RPMI8226 (cell line): Measurements from ENCODE around the gene IWS1.
A peak's percentile ranks its signal among the peaks of the same experiment; 100 is the strongest.

Experiments used
- DNase-seq: peaks from one replicate; pipeline ENCODE4 v3.0.0-alpha.2; 2015

IWS1 gene

DNA sequence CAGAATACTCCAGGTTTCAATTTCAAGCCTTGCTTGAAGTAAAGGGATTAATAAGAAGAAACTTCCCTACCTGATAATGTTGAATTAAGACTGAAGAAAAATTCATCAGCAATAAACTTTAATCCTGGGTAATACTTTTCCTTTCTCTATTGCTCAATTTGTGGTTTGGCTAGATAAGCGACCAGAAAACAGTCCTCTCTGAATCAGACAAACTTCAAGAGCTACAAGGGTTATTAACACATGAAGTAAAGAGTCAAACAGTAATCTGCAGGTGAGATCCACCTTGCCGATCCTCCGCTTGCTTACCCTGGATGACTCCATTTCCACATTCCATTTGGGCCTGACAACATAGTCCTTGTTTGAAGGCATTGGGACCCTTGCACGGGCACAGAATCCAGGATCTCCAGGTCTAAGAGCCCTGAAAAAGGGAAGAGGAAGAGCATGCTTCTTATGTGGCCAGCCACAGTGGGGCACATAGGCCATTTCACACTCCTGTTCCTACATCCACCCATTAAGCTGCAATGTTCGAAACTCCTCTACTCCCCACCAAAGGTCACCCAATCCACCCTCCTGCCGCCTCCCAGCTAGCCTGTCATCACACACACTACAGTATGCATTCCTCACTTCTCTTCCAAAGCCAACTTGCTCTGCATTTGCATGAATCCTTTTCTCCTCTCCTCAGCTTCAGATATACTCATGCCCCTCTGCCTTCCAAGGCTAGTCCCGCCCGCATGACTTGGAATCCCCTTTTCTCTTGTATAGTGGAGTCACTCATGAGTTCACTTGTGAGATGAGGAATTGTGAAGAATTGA is 39.8 kb downstream of the IWS1 start:
- no peak for DNase-seq

DNA sequence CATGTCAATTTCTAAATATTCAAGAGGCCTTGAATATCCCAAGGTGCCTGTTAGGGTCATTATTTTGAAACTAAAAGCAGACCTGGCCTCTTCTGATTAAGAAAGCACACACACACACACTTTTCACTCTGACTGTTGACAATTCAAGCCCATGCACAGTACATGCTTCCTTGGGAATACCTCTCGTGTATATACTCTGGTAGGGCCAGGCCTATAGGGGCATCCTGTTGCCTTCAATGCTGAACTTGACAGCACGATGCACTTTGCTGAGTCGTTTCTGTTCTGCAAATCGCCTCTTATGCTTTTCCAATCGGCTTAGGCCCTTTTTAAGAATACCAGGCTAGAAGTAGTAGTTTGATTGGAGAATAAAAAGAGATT is 40.6 kb downstream of the IWS1 start:
- DNase-seq = no peak

DNA sequence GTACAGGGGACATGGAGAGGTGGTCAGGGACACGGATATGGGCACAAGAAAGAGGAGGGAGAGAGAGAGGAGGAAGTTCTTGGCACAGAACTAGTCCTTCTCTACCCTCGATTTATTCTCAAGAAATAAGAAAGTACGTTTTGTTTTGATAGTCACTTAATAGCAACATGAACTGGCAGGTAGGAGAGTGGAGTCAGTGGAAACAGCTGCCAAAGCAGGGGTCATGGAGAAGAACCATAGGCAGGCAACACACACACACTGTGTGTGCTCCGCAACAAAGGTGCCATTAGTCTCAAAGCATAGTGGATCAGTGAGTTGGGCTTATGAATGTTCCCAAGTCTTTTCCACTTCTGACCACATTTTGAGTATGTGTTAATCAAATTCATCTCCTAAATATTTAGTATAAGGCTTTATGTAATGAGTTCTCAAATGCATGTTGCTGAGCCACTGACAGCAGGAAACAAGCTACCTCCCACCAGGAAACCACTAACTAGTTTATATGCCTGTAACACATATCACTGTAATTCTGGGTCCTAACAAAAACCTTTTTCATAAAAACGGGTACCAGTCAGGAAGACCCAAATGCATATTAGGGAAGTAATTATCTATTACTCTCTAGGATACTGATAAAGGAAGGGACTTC is 41.1 kb downstream of the IWS1 start:
- DNase-seq = no peak

DNA sequence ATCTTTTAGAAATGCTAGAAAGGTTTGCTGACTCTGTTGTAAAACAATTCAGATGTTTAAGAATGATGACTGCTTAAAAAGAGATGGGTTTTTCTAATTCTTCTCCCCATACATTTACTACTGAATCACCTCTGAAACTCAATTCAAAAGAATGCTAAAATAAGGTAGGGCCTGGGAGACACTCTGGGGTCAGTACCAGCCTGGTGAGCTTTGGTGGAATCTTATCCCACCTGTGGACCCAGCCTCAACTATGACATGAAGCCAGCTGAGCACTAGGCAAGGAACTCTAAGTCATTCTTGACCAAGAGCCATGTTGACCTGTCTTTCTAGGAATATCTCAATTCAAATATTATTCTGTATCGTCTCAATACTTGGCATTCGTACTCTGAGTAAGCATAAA is 44.3 kb downstream of the IWS1 start:
- DNase-seq = no peak

DNA sequence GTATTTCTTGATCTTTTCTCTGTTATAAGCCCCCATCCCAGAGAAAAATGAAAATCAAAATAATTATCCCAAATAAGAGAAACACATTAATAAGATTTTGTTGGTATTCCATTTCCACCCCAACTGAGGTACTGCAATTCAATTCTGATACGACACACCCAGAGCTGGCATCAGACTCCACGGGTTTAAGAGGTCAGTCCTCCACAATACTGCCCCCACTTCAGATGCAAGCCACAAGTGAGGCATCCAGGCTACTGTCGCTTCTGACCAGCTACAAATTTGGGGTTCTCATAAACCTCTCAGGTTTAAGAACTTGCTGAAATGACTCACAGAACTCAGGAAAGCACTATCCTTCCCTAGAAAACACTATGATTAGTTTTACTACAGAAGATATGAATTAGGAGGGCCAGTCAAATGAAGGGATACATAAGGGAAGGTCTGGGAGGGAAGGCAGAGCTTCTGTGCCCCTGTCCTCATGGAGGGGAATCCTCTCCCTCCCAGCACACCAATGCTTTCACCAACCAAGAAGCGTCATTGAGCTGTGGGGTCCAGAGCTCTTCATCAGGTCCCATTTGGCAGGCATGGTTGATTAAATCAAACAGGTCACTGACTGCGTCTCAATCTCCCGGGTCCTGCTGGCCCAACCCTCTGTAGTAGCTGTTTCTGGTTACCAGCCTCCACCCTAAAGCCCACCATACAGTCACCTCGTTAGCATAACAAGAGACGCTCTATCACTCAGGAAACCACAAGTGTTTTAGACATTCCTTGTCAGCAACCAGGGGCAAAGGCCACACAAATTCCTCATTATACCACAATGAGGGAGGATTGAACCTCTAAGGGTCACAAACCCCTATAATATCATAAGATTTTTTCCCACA is 46.2 kb downstream of the IWS1 start:
- no peak for DNase-seq

DNA sequence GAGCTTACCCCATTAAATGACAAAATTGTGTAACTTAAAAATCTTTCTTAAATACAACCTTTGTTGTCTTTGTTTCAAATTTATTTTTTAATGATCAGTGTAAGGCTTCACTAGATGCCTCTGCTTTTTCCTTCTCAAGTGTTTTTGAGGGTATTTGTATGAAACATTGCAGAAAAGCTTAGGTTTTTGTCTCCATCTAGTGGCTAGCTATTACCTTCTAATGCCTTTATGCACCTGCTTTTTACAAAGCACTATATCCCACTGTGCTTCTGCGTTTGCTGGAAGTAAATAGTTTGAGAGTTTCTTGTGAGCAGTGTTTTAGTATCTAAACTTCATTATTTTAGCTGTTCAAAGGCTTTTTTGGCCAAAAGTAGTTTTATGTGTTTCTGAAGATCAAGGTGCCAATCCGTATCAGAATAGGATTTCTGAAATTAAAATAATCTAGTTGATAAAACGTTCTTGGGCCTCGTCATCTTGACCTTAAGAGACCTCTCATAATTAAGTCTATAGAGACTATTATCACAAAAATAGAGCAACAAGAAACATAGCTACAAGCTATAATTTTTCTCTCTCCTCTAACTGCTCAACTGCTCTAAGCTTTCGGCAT is 47.0 kb downstream of the IWS1 start:
- peak; percentile 58 for DNase-seq

DNA sequence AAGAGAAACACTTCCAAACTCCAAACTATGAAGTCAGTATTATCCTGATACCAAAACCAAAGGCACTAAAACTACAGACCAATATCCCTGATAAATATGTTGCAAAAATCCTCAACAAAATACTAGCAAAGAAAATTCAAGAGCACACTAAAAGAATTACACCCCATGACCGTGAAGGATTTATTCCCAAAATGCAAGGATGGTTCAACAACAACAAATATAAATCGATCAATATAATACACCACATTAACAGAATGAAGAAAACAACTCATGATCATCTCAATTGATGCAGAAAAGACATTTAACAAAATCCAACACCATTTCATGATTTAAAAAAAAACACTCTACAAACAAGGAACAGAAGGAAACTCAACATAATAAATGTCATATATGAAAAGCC is 50.5 kb downstream of the IWS1 start:
- no peak for DNase-seq

DNA sequence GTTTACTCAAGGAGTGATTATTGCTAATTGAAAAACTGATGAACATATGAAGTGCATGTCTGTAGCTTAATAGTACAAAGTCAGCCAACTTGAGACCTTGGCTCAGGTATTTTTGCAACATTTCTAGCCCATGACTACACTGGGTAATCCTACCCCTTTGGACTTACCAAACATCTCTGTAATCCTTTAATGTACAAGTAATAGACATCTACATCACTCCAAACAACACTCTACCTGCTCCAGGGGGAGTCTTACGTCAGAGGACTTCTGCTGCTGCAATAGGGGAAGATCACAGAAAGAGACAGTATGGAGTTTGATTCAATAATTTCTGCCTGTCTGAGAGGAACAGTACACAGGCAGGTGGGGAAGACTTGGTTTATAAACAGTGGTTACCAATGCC is 54.0 kb downstream of the IWS1 start:
- DNase-seq = no peak

DNA sequence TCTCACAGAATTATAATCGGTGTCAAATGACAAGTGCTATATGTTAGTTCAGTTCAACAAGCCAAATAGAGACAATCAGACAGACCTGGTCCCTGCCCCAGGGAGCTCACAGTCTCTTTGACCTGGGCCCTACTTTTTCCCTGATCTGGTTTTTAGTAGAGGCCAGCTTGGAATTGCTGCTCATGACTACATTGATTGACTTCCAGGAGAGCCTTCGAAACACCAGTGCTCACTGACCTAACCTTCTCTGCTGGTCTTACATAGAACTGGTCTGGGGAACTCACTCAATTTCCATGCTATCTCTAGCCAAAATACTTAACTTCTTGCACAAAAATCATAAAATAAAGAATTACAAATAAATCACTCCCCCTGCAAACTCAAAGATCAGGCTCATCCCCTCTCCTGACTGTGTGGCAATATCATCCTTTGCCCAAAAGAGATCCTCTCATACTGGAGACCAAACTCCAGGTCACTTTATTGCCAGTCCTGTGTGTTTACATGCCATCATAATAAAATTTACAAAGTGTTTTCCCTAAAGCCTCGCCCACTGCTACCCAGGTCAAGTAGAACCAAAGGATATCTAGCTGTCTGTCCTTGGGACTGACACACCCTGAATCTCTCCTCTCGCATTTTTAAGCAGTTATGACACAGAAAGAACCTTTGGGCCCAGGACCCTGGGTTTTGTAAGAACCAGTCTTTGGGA is 54.9 kb downstream of the IWS1 start:
- DNase-seq = no peak

DNA sequence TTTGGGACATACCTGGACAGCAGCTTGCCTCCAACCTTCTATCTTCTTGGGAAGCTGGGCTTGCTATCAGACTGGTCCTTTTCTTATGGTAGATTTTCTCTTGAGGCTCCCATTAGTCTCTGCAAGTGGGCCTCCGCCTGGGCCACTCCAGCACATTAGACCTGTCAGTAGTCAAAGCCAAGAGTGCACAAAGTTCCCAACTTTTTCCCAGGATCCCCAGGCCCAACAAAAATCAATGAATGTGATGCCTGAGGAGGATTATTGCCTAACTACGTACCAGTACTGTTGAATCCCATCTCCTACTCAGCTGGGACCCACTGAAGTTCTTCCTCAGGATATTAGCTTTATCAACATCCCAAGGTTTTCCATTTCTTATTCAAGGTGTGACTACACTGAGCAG is 56.3 kb downstream of the IWS1 start:
- no peak for DNase-seq

DNA sequence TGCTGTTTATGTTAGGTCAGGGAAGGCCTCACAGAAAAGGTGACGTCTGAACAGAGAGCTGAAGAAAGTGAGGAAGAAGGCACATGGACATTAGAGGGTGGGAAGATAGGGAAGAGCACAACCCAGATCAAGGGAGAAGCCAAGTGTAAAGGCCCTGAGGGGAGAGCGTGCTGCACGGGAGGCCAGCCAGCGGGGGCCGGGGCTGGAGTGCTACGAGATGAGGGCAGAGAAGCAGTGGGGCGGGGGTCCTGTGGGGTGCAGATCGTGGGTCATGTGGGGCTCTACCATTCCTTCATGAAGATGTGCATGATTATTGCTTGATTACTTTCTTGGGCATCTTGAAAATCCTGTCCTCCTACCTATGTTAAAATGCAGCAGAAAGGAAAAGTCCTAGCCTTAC is 57.2 kb downstream of the IWS1 start:
- no peak for DNase-seq

DNA sequence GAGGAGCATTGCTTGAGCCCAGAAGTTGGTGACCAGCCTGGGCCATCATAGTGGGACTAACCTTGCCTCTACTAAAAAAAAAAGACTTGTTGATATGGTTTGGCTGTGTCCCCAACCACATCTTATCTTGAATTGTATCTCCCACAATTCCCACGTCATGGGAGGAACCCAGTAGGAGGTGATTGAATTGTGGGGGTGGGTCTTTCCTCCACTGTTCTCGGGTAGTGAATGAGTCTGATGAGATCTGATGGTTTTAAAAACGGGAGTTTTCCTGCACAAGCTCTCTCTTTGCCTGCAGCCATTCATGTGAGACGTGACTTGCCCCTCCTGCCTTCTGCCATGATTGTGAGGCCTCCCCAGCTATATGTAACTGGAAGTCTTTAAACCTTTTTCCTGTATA is 61.0 kb downstream of the IWS1 start:
- no peak for DNase-seq

DNA sequence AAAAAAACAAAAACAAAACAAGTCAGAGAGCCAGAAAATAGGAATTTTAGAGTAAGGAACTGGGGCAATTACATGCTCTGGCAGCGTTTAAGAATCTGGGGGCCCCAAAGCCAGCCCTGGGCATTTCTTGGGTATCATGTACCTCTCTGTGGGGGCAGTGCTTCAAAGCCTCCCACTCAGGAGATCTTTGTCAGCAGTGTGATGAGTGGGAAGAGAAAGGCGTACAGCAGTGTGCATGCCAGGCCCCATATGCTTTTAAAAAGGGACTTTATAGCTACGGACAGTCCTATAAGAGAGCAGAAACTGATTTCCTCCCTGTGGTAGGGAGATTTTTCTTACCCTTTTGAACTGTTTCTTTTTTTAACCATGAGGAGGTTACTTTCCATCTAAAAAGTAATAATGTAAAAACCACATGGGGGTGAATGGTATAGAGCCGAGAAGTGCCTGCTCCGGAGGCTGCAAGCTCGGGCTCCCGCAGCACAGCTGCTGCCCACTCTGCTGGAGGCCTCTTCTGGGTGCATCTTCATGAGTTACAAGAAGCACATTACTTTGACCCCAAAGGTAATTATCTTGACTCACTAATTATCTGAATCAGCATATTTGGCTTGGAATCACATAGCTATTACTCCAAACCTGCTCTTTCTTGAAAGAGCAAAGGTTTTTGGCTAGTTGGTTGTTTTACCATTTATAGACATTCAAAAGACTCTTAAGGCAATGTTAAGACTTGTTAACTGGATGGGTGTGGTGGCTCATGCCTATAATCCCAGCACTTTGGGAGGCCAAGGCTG is 61.6 kb downstream of the IWS1 start:
- DNase-seq = no peak

DNA sequence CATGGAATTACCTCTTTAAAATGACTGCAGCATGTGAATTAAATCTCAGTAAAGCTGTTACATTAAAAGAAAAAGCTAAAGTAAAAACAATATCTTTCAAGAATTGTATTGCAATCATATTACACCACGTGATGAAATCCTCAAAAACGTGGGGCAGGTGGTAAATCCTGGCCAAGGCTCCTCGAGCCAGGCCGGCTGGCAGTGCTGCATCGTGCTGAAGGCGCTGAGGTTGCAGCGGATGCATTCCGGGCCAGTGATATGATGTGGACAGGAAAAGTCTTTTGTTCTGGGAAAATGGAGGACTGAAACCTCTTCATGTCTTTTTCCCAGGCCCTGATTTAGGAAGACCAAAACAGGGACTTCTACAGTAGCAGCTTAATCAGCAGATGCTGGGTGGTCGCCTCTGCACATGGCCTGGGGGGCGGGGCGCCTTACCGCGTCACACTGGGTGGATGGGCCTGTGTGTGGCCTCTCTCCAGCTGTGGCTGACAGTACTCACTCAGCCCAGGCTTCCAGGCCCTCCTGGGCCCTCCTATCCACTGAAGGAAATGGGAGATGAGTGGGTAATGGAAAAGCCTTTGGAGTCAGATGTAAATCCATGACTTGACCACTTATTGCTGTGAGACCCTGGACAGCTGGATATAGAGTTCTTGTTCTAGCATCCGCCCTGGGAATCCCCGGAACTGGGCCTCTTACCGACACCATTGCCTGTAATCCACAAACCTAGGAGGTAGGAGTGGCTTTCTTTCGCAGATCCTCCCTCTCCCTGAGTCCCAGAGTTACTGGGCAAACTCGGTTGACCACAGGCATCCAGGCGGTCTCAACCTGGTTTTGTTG is 62.9 kb downstream of the IWS1 start:
- DNase-seq = no peak

DNA sequence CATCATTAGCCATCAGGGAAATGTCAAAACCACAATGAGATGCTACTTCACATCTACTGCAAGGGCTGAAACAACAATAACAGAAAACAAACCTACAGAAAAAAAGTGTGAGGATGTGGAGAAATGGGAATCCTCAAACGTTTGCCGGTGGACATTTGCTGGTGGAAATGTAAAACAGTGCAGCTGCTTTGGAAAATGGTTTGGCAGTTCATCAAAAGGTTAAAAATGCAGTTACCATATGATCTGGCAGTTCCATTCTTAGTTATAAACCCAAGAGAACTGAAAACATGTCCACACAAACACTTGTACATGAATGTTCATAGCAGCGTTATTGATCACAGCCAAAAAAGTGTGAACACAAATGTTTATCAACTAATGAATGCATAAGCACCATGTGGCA is 63.8 kb downstream of the IWS1 start:
- no peak for DNase-seq

DNA sequence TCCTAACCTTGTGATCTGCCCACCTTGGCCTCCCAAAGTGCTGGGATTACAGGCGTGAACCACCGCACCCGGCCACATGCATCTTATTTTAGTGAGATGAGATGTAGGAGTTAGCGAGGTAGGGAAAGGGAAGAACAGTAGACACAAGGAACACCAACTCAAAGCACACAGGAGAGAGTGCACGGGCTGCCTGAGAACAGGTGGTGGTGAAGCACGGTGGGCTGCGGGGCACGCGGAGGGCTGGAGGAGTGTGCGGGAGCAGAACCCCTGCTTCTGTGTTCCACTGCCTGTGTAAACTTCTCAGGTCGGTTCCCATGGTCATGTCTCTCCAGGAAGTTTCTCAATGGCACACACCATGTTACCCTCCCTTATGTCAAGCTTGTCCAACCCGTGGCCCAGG is 69.3 kb downstream of the IWS1 start:
- DNase-seq = no peak

DNA sequence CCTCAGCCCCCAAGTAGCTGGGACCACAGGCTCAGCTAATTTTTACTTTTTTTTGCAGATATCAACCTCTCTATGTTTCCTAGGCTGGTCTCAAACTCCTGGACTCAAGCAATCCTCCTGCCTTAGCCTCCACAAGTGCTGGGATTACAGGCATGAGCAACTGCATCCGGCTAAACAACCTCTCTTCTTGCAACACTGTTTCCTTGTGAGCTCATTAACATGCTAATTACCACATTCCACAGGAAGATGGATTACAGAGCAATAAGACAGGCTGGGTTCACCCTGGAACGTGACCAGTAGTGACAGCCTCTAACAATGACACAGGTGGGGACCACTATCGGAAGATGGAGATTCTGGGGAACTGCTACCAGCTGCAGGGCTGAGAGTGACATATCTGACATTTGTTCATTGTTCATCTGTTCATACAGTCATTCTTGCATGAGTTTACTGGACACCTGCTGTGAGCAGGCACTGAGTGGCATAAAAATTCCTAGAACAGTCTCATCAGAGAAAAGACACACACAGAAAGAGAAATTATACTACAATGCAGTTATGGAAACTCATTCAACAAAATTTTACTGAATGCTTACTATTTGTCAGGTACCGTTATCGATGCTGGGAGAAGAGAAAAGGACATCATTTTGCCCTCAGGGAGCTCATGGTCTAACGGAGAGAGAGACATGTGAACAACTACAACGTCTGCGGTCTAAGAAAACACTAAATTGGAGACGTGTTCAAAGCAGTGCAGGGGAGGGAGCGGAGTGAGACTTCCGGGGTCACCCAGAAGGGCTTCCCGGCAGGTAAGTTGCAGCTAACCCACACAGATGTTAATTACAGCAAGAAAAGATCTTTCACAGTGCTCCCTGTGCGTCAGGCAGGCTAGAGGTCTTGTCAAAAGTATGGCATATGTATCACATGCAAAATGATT is 70.5 kb downstream of the IWS1 start:
- no peak for DNase-seq

DNA sequence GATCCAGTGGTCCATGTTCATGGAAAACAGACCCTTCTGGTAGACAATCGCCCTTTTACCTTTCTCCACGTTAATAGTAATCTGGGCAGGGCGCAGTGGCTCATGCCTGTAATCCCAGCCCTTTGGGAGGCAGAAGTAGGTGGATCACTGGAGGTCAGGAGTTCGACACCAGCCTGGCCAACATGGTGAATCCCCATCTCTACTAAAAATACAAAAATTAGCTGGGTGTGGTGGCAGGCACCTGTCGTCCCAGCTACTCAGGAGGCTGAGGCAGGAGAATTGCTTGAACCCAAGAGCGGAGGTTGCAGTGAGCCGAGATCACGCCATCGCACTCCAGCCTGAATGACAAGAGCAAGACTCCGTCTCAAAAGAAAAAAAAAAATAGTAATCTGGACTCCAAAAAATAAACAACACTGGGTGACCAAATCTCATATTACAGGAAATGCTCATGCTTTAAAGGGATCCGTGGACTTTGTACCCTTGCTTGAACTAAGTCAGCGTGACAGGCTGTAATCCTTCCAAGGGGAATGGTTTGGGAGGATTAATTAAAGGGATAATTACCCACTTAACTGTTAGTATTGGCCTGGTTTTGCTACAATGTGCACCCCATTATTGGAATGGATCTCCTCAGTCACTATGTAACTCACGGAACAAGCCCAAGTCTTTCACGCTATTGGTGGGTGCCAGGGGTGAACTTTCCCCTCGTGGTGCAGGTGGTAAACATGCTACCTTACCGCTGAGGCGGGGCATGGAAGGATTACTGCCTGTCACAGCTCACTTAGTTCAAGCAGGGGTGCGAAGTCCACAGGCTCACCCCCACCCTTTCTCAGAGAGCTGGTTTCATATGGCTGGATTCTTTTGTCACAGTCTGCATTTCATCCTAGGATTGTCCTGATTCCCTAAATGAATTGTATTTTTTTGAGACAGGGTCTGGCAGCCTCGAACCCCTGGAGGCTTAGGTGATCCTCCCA is 71.4 kb downstream of the IWS1 start:
- no peak for DNase-seq
